ENCODE data around the gene IFRD2. TPM values are rescaled to one million over a fixed set of nuclear protein-coding genes. Genes with fewer than 3 reads are reported as not detected.

The IFRD2 gene
- total RNA-seq, 1 donor from 2014 or later, result 37.3 TPM

GRCh38 chr3:50302095-50303012, 10.1 kb upstream of the IFRD2 start:
- intact Hi-C loops (cut with DNase I), result no loop called here
- peak overlapping the region; percentile 6 to 25 for H3K4me3 ChIP-seq
- no peaks in the 10 kb centered on the region for H3K27me3 ChIP-seq
- DNase-seq (ENCODE audit: extremely low spot score in 2 of 2), result peak in 1 of 2 donors; percentile 88
- H3K9me3 ChIP-seq, result no peaks in the 10 kb centered on the region
- peak overlapping the region; percentile 91 for H3K27ac ChIP-seq
- peaks cover 54% of the 10 kb centered on the region for H3K4me1 ChIP-seq
- TF ChIP-seq, protein P1, sequence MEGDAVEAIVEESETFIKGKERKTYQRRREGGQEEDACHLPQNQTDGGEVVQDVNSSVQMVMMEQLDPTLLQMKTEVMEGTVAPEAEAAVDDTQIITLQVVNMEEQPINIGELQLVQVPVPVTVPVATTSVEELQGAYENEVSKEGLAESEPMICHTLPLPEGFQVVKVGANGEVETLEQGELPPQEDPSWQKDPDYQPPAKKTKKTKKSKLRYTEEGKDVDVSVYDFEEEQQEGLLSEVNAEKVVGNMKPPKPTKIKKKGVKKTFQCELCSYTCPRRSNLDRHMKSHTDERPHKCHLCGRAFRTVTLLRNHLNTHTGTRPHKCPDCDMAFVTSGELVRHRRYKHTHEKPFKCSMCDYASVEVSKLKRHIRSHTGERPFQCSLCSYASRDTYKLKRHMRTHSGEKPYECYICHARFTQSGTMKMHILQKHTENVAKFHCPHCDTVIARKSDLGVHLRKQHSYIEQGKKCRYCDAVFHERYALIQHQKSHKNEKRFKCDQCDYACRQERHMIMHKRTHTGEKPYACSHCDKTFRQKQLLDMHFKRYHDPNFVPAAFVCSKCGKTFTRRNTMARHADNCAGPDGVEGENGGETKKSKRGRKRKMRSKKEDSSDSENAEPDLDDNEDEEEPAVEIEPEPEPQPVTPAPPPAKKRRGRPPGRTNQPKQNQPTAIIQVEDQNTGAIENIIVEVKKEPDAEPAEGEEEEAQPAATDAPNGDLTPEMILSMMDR (IDR thresholded peaks at IDR 0.05), result no peak
- TF ChIP-seq POLR2A (IDR thresholded peaks at IDR 0.05) (no peak), POLR2AphosphoS5 (IDR thresholded peaks at IDR 0.05; ENCODE audit: insufficient read depth in 1 of 2, low read depth in 1 of 2) (no peak)
- peaks cover 0 to under 1% of the 10 kb centered on the region in 2 donors for H3K36me3 ChIP-seq

GRCh38 chr3:50300681-50301254, 8.5 kb upstream of the IFRD2 start:
- Histone ChIP-seq H3K9me3 (no peaks in the 10 kb centered on the region), H3K36me3 (peaks cover 0 to 5% of the 10 kb centered on the region in 2 donors), H3K27me3 (no peaks in the 10 kb centered on the region), H3K4me3 (peak overlapping the region in 1 of 2 donors; percentile 47), H3K4me1 (peaks cover 55% of the 10 kb centered on the region), H3K27ac (peak overlapping the region; percentile 91)
- DNase-seq (ENCODE audit: extremely low spot score in 2 of 2), result peak in 1 of 2 donors; percentile 92
- intact Hi-C loops (cut with DNase I), result no loop called here
- TF ChIP-seq, protein P1 (IDR thresholded peaks at IDR 0.05), result no peak
- TF ChIP-seq POLR2AphosphoS5 (IDR thresholded peaks at IDR 0.05; ENCODE audit: insufficient read depth in 1 of 2, low read depth in 1 of 2), result no peak
- TF ChIP-seq POLR2A (IDR thresholded peaks at IDR 0.05), result no peak

GRCh38 chr3:50299929-50300680, 7.9 kb upstream of the IFRD2 start:
- H3K9me3 ChIP-seq, result no peaks in the 10 kb centered on the region
- no peak for DNase-seq (ENCODE audit: extremely low spot score in 2 of 2)
- H3K27me3 ChIP-seq, result no peaks in the 10 kb centered on the region
- peaks cover 55% of the 10 kb centered on the region for H3K4me1 ChIP-seq
- H3K27ac ChIP-seq, result peak overlapping the region; percentile 91
- intact Hi-C loops (cut with DNase I), result loop anchor here (2.0 kb wide), 1 partner anchor 23 kb away; the partner anchor contains the start of gene HYAL2
- H3K36me3 ChIP-seq, result peaks cover 0 to 5% of the 10 kb centered on the region in 2 donors
- no peak for TF ChIP-seq POLR2A (IDR thresholded peaks at IDR 0.05)
- TF ChIP-seq, protein P1 (IDR thresholded peaks at IDR 0.05), result no peak
- TF ChIP-seq POLR2AphosphoS5 (IDR thresholded peaks at IDR 0.05; ENCODE audit: insufficient read depth in 1 of 2, low read depth in 1 of 2), result no peak
- H3K4me3 ChIP-seq, result peak overlapping the region; percentile 47 to 61

DNA sequence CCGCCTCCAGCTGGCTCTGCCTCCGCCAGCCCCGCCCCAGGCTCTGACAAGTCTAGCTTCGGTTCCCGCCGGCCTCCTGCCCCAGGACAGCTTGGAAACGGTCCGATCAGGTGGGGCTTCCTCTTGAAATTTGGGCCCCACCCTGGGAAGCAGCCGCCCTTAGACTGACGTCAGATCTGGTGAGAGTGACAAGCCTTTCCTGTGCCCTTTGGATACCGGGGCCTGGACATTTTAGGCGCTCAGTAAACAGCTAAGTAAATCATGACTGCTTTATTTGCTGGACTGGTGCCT, 7.4 kb upstream of the IFRD2 start:
- DNase-seq (ENCODE audit: extremely low spot score in 2 of 2), result no peak
- TF ChIP-seq, protein P1 (IDR thresholded peaks at IDR 0.05), result no peak
- TF ChIP-seq POLR2AphosphoS5 (IDR thresholded peaks at IDR 0.05; ENCODE audit: insufficient read depth in 1 of 2, low read depth in 1 of 2) (peak in 1 of 2 donors; percentile 93), POLR2A (IDR thresholded peaks at IDR 0.05) (no peak)
- no peaks in the 10 kb centered on the region for H3K9me3 ChIP-seq
- H3K4me1 ChIP-seq, result peaks cover 55% of the 10 kb centered on the region
- no peaks in the 10 kb centered on the region for H3K27me3 ChIP-seq
- H3K4me3 ChIP-seq, result peak overlapping the region; percentile 47 to 61
- H3K36me3 ChIP-seq, result peaks cover 0 to 5% of the 10 kb centered on the region in 2 donors
- intact Hi-C loops (cut with DNase I), result loop anchor here (2.0 kb wide), 1 partner anchor 23 kb away; the partner anchor contains the start of gene HYAL2
- peak overlapping the region; percentile 91 for H3K27ac ChIP-seq

Measured in vagina (tissue), 2 donors.